Activated B cell treated with CpG ODN at 0.5 μM for 24 hours (primary cell): ENCODE measurements around the gene SASH1. TPM values are rescaled to one million over a fixed set of nuclear protein-coding genes. Genes with fewer than 3 reads are reported as not detected.

Experiments used
- ATAC-seq: fragments of 200-7000 bp; cut with Tn5 transposase; one replicate; pipeline ENCODE4 v1.10.0; 2021; ENCODE audit warnings: low read depth, mild to moderate bottlenecking, moderate library complexity
- CTCF ChIA-PET: fragments of 350-600 bp; sonication (Branson Sonifier 250); formaldehyde crosslinking; loops from one replicate; lab custom pipeline; 2021; ENCODE audit warnings: antibody characterized with exemption; lab: Charles Lee
- POLR2A ChIA-PET: fragments of 350-600 bp; sonication (Branson Sonifier 250); formaldehyde crosslinking; loops from one replicate; lab custom pipeline; 2021; ENCODE audit warnings: antibody characterized with exemption; lab: Charles Lee
- DNase-seq: peaks from one replicate; pipeline ENCODE4 v3.0.0; 2022
- H3K27ac Mint-ChIP-seq: one replicate; pipeline ENCODE4 v1.8.0; 2020; ENCODE audit warnings: mixed read lengths
- H3K27me3 Mint-ChIP-seq: one replicate; pipeline ENCODE4 v1.8.0; 2021; ENCODE audit warnings: mixed read lengths
- H3K36me3 Mint-ChIP-seq: one replicate; pipeline ENCODE4 v1.8.0; 2021; ENCODE audit warnings: low read depth, mixed read lengths
- H3K4me1 Mint-ChIP-seq: one replicate; pipeline ENCODE4 v1.8.0; 2021; ENCODE audit warnings: mixed read lengths
- H3K4me3 Mint-ChIP-seq: one replicate; pipeline ENCODE4 v1.8.0; 2020; ENCODE audit warnings: mild to moderate bottlenecking, mixed read lengths
- H3K9me3 Mint-ChIP-seq: one replicate; pipeline ENCODE4 v1.8.0; 2020; ENCODE audit warnings: mixed read lengths
- CTCF ChIP-seq: fragments of 200-600 bp; IDR thresholded peaks from one replicate; pipeline ENCODE4 v1.8.0; 2022; ENCODE audit warnings: antibody characterized with exemption, mild to moderate bottlenecking
- intact Hi-C: fragments of 100-400 bp; cut with micrococcal nuclease; formaldehyde crosslinking; loops from one replicate; pipeline ENCODE4 v1.15.1; 2024
- total RNA-seq: library from RNA; stranded (reverse); gene quantifications from 2 replicates; pipeline ENCODE4 v1.2.3, GENCODE V29; 2022

Gene SASH1
- total RNA-seq, 1 donor from 2014 or later = 0.49 TPM

- no peaks in the 10 kb centered on the region for H3K36me3 Mint-ChIP-seq
- peaks cover 18% of the 10 kb centered on the region for H3K27me3 Mint-ChIP-seq
- DNase-seq (no peak), ATAC-seq (no peak)
- CTCF ChIA-PET = no interaction called here
- H3K4me1 Mint-ChIP-seq = no peaks in the 10 kb centered on the region
- H3K27ac Mint-ChIP-seq = no peak overlapping the region
- intact Hi-C loops = no loop called here
- POLR2A ChIA-PET = no interaction called here
- TF ChIP-seq CTCF = no peak
- no peaks in the 10 kb centered on the region for H3K9me3 Mint-ChIP-seq
- no peak overlapping the region for H3K4me3 Mint-ChIP-seq
Measured at GRCh38 chr6:148328876-148329555, 13.6 kb upstream of the SASH1 start.

GRCh38 chr6:148329596-148330381 is 12.8 kb upstream of the SASH1 start:
- no peaks in the 10 kb centered on the region for H3K4me1 Mint-ChIP-seq
- intact Hi-C loops = no loop called here
- DNase-seq = no peak
- ATAC-seq = no peak
- H3K36me3 Mint-ChIP-seq = no peaks in the 10 kb centered on the region
- TF ChIP-seq CTCF = no peak
- no peak overlapping the region for H3K4me3 Mint-ChIP-seq
- H3K27ac Mint-ChIP-seq = no peak overlapping the region
- ChIA-PET CTCF (no interaction called here), POLR2A (no interaction called here)
- H3K27me3 Mint-ChIP-seq = peaks cover 16% of the 10 kb centered on the region
- H3K9me3 Mint-ChIP-seq = no peaks in the 10 kb centered on the region

GRCh38 chr6:148332088-148332487 is 10.6 kb upstream of the SASH1 start:
- no peak for TF ChIP-seq CTCF
- Mint-ChIP-seq H3K9me3 (no peaks in the 10 kb centered on the region), H3K27ac (no peak overlapping the region), H3K36me3 (no peaks in the 10 kb centered on the region), H3K4me1 (no peaks in the 10 kb centered on the region), H3K4me3 (no peak overlapping the region), H3K27me3 (peaks cover 8% of the 10 kb centered on the region)
- POLR2A ChIA-PET = interaction anchor here (0.7 kb wide), 1 partner anchor 15 kb away, joined by 3 read pairs; no protein-coding TSS in a partner anchor
- intact Hi-C loops = no loop called here
- CTCF ChIA-PET = no interaction called here
- DNase-seq = no peak
- no peak for ATAC-seq

GRCh38 chr6:148336901-148337300 is 5.7 kb upstream of the SASH1 start:
- H3K27me3 Mint-ChIP-seq = peaks cover 12% of the 10 kb centered on the region
- ChIA-PET POLR2A (no interaction called here), CTCF (no interaction called here)
- DNase-seq (no peak), ATAC-seq (no peak)
- H3K36me3 Mint-ChIP-seq = no peaks in the 10 kb centered on the region
- H3K4me3 Mint-ChIP-seq = no peak overlapping the region
- H3K27ac Mint-ChIP-seq = no peak overlapping the region
- no peaks in the 10 kb centered on the region for H3K9me3 Mint-ChIP-seq
- H3K4me1 Mint-ChIP-seq = peaks cover under 1% of the 10 kb centered on the region
- no peak for TF ChIP-seq CTCF
- intact Hi-C loops = no loop called here

- DNase-seq (no peak), ATAC-seq (no peak)
- Mint-ChIP-seq H3K36me3 (no peaks in the 10 kb centered on the region), H3K27ac (no peak overlapping the region), H3K4me1 (peaks cover 13% of the 10 kb centered on the region), H3K4me3 (no peak overlapping the region), H3K27me3 (peaks cover 25% of the 10 kb centered on the region), H3K9me3 (no peaks in the 10 kb centered on the region)
- intact Hi-C loops = no loop called here
- no peak for TF ChIP-seq CTCF
- CTCF ChIA-PET = no interaction called here
- POLR2A ChIA-PET = no interaction called here
Measured at GRCh38 chr6:148339766-148340165, 2.9 kb upstream of the SASH1 start.
